GM12875 (cell line): ENCODE data around the gene AUP1.
A peak's percentile ranks its signal among the peaks of the same experiment; 100 is the strongest.

Experiments
- H3K4me3 ChIP-seq: one replicate; pipeline ENCODE4 v1.5.1; 2011; ENCODE audit warnings: low read depth, low read length, control low read depth
- TF ChIP-seq, protein P1 (sequence below): IDR thresholded peaks from 2 replicates; pipeline ENCODE4 v1.5.1; 2011; ENCODE audit warnings: low read depth, mild to moderate bottlenecking, control low read depth, inconsistent platforms, low read length, moderate library complexity, borderline replicate concordance; ENCODE audit not compliant: insufficient read depth

AUP1 gene

DNA sequence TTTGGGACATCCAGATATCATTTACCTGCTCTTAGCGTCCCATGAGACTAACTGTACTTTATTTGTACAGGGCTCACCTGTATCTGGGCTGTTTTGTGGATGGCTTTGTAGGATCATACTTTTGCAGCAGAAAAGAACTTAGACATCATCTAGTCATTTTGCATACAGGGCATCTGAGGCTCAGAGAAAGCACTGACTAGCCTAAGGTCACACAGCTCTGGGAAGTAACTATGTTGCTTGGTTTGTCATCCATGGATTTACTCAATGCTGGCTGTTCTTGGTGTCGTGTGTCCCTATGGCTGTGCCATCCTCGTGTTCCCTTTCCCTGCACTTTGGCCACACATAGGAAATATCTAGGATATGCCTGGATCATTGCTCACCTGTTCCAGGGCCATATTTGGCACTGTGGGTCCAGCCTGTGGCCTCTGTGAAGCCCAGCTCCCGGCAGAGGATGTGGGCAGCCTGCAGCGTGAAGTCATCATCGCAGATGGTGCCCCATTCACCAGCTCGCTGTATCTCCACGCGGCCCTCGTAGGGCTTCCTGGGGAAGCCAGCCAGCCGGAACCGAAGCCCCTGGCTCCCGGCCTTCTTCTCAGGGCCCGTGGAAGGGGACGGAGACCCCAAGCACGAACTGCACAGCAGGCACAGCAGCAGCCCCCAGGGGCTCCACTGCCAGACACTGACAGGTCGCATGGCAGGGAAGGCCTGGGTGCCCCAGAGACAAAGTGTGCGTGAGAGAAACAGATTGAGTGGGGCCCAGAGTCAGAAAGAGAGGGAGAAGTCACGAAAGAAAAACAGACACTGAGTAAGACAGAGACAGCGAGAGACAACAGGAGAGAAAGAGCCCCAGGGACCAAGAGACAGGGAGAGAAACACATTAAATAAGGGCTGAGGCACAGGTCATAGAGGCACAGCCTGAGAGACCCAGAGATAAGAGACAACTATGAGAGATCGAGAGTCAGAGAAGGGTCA lies 22.7 kb upstream of the AUP1 start:
- TF ChIP-seq, protein P1, sequence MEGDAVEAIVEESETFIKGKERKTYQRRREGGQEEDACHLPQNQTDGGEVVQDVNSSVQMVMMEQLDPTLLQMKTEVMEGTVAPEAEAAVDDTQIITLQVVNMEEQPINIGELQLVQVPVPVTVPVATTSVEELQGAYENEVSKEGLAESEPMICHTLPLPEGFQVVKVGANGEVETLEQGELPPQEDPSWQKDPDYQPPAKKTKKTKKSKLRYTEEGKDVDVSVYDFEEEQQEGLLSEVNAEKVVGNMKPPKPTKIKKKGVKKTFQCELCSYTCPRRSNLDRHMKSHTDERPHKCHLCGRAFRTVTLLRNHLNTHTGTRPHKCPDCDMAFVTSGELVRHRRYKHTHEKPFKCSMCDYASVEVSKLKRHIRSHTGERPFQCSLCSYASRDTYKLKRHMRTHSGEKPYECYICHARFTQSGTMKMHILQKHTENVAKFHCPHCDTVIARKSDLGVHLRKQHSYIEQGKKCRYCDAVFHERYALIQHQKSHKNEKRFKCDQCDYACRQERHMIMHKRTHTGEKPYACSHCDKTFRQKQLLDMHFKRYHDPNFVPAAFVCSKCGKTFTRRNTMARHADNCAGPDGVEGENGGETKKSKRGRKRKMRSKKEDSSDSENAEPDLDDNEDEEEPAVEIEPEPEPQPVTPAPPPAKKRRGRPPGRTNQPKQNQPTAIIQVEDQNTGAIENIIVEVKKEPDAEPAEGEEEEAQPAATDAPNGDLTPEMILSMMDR, result no peak
- peak overlapping the region; percentile 98 for H3K4me3 ChIP-seq

DNA sequence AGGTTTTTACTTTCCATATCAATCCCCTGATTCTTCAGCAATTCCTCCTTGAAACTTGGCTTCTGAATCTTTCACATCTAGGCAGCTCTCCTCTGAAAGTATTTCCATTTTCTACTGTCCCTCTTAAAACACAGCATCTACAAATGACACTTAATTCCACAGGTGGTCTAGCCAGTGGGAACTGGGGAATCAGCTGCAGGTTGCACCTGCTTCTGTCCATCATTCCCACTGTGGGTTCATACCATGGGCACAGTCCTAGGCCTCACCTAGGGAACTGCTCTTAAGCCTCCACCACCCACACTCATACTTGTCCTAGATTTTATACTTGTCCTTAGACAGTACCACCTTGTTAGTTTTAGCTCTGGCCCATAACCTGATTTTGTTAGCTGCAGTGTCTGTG lies 22.0 kb upstream of the AUP1 start:
- H3K4me3 ChIP-seq, result peak overlapping the region; percentile 98
- TF ChIP-seq, protein P1, result no peak

DNA sequence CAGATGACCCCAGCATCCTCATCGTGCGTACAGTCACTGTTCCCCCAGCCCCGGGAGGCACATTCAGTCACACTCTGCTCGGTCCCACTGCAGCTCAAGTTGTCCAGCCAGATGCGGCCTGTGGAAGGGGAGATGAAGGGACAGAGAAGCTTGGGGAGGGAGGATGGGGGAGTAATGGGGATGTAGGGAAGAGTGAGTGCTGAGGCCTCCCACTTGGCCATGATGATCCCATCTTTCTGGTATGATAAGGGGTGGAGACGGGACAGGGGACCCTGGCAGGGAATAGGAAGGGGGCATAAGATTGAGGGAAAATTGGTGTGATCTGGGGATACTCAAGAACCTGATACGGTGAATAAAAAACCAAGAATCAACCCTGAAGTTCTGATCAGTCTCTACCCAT lies 20.7 kb upstream of the AUP1 start:
- peak overlapping the region; percentile 78 for H3K4me3 ChIP-seq
- TF ChIP-seq, protein P1, result no peak

DNA sequence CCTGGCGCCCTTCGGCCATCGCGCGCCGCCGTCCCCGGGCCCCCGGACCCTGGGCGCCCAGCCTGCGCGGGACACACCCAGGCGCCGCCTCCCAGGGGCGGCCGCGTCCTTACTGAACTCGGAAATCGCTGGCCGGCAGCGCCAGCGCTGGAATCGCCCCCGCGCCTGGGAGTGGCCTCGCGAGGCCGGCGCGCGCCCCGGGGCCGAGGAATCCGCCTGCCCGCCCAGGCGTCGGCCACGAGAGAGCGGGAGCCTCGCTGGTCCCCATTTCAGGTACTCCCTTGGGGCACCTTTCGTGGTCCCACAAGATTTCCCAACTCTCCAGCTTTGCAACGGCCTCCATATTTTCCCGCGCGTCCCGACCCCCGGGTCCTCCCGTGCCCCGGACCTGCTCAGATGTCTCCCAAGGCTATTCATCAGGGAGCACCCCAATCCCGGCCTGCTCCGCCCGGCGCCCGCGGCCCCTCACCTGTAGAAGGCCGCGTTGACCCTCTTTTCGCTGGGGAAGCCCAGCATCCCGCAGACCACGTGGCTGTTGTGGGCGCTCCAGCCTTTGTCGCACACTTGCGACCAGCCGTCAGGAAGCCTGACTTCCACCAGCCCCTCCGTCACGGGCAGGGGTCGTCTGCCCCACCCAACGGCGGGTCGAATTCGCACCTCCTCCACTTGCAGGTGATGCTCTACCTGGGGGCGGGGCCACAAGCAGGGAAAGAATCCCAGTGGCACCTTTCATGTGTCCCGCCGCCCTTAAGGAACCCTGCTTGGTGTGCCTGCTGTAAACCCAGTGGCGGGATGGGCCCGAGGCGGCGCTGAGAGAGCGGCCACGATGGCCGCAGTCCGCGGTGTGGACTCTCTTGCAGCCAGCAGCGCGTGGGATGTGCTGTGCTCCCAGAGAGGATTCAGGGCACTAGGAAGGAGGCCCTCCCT lies 19.7 kb upstream of the AUP1 start:
- TF ChIP-seq, protein P1, result no peak
- H3K4me3 ChIP-seq, result peak overlapping the region; percentile 78

DNA sequence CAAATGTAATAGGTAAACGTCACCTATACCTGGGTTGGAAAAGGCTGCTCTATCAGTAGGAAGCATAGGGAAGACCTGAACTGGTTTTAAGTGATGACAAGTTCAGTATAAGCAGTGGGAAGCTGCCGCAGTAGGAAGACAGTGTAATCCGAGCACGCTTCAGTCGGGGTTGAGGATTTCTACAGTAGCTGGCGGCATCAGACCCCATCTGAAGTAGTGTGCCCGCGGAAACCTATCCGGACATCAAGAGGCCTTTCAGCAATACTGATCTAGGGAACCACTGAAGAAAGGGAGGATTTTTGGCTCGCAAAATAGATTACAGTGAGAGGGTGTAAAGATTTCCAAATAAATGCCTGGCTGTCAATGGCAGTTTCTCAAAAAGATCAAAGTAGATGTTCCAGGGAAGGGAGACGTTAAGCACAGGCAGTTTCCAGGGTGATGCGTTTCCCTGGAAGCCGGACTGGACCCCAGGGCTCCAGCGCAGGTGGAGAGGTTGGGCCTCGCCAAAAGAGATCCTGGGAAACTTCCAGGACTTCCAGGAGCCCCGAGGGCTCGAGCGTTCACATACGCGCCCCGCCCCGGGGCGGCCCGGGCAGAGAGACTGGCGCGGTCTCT lies 18.9 kb upstream of the AUP1 start:
- H3K4me3 ChIP-seq, result peak overlapping the region; percentile 78

DNA sequence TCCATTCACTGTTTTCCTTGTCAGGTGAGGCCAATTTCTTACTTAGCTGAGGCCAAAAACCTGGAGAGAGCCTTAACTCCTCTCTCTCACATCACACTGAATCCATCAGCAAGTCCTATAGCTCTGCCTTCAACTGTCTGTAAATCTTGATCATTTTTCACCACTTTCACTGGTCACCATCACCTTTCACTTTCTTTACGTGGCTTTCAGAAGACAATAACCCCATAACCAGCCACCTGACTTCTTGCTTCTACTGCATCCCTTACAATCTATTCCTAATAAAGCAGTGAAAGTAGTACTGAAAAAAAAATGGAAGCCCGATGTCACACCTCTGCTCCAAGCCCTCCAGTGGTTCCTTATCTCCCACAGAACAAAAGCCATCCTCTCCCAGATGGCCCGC lies 16.5 kb upstream of the AUP1 start:
- no peak overlapping the region for H3K4me3 ChIP-seq
- TF ChIP-seq, protein P1, result no peak

More for the DNA sequence above, 18.9 kb upstream of the AUP1 start:
- TF ChIP-seq, protein P1, result no peak
